ENCODE measurements around the gene HDGF.

HDGF gene

GRCh38 chr1:156751451-156751756, at the start of gene HDGF:
Gene HDGF, minus strand, starts transcription at chr1:156751675. Its CDS starts 246 bp downstream, at chr1:156751429.
- DNase-seq = no peak

GRCh38 chr1:156797212-156797871, 45.9 kb upstream of the HDGF start:
- DNase-seq = peak; percentile 46 to 70

DNA sequence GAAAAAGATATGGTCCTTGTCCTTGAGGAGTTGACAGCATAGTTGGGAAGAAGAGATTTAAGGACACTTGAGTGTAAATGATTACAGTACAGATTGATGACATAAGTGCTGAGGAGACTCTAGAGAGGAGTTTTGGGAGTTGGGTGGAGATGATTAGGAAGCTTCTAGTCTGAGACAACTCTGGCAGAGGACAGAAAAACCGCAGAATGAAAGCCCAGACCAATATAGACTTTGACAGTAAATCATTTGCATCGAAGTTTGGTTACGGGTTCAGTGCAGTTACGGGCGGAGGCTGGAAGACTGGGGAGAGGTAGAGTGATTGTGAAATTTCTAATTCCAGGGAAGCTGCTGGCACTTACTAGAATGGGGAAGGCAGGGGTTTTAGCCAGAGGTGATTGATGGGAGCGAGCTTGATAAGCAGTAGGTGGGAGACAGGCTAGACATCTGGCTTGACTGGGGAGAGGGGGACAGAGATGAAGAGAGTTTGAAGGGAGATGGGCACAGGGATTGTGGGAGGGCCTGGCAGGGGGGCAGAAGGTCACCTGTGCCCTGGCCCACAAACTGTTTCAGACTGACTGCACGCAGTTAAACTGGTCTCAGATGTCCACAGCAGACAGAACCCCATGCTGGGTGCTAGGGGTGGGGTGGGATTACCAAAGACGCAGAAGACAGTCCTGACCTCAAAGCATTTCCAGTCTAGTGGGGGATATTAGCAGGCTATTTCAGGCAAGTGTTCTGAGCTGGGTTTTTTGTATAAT, 45.0 kb upstream of the HDGF start:
- DNase-seq = no peak

- no peak for DNase-seq
These were observed 44.3 kb upstream of the HDGF start for GRCh38 chr1:156795787-156796186.

GRCh38 chr1:156795374-156795733, 43.9 kb upstream of the HDGF start:
- no peak for DNase-seq

GRCh38 chr1:156794506-156795373, 43.3 kb upstream of the HDGF start:
- no peak for DNase-seq

- no peak for DNase-seq
These were observed 38.3 kb upstream of the HDGF start for GRCh38 chr1:156789621-156790318.

DNA sequence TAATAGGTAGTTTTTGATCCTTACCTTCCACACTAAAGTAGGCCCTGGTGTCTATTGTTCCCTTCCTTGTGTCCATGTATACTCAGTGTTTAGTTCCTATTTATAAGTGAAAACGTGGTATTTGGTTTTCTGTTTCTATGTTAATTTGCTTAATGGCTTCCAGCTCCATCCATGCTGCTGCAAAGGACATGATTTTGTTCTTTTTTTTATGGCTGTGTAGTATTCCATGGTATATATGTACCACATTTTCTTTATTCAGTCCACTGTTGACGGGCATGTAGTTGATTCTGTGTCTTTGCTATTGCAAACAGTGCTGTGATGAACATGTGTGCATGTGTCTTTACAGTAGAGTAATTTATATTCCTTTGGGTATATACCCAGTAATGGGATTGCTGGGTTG, 36.7 kb upstream of the HDGF start:
- no peak for DNase-seq

DNA sequence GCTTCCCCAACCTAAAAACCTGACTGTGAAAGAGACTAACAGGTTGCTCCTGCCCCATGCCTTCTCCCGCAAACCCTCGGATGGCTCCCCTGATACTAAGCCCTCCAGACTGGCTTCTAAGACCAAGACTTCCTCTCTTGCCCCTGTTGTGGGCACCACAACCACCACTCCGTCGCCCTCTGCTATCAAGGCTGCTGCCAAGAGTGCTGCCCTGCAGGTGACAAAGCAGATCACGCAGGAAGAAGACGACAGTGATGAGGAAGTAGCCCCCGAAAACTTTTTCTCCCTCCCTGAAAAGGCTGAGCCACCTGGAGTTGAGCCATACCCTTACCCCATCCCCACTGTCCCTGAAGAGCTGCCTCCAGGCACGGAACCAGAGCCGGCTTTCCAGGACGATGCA, 35.2 kb upstream of the HDGF start:
- no peak for DNase-seq

GRCh38 chr1:156785458-156785857, 34.0 kb upstream of the HDGF start:
- DNase-seq = no peak

- DNase-seq = no peak
These were observed 30.2 kb upstream of the HDGF start for GRCh38 chr1:156781585-156782186.

DNA sequence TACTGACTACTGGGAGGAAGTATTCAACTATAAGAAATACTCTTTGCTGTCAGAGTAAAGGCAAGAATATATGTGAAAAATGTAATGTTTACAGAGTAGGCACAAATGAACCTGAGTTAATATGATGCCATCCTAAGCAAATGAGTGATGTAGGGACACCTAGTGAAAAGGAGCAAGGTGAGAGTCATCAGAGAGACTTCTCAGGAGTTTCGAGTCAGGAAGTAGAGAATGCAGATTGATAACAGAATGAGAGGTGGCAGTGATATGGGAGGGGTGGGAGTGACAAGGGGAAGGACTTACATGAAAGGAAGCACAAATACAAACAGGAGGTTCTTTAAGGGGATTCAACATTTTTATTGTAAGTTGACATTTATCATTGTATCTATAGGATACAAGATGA, 26.1 kb upstream of the HDGF start:
- DNase-seq = no peak

DNA sequence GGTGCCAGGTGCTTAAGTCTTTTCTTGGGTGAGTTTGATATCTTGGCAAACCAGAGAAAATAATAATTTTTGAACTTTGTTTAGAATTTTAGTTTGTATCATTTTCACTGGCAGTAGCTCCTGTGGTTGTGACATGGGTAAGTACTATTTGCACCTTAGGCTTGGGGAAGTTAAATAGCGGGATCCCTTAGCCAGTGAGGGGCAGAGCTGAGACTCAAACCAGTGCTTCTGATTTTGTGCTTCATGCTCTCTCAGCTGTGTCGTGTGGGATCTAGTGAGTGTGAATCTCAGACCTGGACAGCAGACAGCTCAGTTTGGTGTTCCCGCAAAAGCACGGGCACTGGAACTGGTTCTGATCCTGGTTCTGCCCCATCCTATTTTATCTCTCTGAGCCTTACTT, 25.5 kb upstream of the HDGF start:
- no peak for DNase-seq

DNA sequence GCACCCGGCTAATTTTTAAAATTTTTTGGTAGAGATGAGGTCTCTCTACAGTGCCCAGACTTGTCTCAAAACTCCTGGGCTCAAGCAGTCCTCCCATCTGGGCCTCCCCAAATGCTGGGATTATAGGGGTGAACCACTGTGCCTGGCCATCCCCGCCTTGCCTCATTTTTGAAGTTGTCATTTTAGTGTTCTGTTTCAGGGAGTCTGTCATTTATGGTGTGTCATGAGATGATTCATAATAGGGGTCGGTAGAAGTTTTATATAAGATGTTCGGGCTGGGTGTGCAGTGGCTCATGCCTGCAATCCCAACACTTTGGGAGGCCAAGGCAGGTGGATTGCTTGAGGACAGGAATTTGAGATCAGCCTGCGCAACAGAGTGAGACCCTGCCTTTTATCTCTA, 24.3 kb upstream of the HDGF start:
- DNase-seq = no peak

GRCh38 chr1:156773607-156774006, 22.1 kb upstream of the HDGF start:
- no peak for DNase-seq

DNA sequence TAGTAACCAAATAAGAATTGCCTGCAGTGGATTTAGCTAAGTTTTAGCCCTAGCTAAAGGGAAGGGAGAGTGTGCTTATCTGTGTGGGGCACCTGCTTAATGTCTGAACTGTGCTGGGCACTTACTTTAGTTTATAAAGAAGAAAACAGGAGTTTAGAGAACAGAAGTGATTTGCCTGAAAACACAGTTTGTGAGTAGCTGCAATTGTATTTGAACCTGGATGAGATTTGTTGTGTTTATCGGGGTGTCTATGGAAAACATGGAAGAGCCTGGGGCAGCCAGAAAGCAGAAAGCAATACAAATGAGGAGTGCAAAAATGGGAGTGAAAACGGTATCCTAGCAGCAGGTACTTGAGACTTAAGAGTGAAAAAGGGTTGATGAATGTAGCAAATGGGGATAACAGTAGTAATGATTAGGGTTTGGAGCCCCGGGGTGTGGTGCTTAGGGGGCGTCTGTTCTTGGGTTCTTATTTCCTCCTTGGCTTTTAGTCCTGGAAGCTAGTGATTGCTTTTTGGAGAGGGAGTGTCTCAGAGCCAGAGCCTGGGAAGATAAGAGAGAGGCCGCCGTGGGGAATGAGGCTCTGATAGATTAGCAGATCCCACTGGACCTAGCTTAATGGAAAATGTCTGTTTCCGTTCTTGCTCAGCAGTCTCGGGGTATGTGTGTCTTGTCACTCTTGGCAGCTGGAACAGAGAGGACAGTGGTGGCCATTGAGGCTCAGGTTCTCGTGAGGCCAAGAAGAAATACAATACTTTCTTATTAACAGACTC, 21.4 kb upstream of the HDGF start:
- no peak for DNase-seq

DNA sequence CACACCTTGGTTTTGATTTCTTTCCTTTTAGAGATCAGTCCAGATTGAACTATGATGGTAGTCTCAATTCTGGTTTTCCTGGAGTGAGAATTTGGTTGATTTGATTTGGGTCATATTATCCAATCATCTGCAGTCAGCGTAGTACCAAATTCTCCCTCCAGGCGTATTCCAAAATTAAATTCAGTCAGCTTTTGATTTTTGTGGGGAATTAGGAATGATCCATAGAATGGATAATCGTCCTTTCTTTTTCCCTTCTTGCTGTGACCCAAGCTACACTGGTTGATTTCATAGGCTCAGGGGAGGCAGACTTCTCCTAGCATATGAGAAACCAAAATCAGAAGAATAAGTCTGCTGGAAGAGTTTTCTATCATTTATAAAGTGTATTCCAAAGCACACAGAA, 20.7 kb upstream of the HDGF start:
- no peak for DNase-seq

GRCh38 chr1:156768610-156769295, 17.3 kb upstream of the HDGF start:
- no peak for DNase-seq

GRCh38 chr1:156767879-156768604, 16.6 kb upstream of the HDGF start:
- peak in 1 of 2 donors; percentile 45 for DNase-seq

DNA sequence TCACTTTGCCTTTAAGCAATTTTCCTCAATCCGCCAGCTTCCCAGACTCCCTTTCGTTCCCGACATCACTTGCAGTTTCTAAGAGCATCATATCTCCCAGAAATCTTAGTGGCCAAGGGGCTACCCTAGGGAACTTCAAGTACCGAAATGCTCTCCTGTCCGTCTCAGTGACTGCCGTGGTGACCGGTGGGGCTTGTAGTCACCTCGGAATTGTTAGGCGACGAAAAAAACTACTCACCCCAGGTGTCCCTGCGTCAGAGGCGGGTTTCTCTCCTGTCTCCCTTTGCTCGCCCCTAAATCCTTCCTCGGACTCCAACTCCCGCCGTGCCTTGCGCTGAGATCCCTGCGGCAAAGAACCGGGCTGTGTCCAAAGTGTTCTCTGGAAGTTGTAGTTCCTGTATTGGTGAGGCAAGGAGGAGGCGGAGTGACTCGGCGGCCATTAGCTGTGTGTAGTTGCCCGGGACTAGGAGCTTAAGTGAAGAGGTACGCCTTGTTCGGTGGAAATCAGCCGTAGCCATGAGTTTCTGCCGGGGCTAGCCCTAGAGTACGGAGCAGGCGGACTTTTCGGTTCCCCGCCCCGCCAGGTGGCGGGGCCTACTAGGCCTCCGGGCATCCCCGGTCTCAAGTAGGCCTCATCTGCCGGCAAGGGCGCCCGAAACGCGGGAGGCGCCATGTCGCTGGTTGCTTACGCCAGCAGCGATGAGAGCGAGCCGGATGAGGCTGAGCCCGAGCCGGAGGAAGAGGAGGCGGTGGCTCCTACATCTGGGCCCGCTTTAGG, 15.8 kb upstream of the HDGF start, which contains the start of gene PRCC:
TSS of gene PRCC (plus strand) at position 435 of the 778 bp plus-strand sequence. CDS start at position 672, 237 bp downstream.
- peak; percentile 95 to 96 for DNase-seq
